ENCODE results near the gene SMG6.

SMG6 gene

DNA sequence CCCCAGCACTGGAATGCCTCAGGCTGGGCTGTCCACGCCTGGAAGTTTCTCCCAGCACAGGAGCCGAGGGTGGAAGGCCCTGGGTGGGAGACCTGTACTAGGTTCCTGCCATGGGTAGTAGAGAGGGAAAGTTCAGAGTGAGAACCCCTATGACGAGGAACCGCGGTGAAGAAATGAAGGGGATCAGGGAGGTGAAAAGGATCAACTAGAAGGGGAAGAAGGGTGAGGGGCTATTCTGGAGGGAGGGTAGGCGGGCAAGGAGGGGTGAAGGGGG, 243.3 kb downstream of the SMG6 start:
- DNase-seq (ENCODE audit: low read depth), result no peak

- no peak for DNase-seq (ENCODE audit: low read depth)
These were observed 243.8 kb downstream of the SMG6 start for GRCh38 chr17:2059547-2060384.

GRCh38 chr17:2058586-2059546, 244.7 kb downstream of the SMG6 start:
- DNase-seq (ENCODE audit: low read depth), result no peak

DNA sequence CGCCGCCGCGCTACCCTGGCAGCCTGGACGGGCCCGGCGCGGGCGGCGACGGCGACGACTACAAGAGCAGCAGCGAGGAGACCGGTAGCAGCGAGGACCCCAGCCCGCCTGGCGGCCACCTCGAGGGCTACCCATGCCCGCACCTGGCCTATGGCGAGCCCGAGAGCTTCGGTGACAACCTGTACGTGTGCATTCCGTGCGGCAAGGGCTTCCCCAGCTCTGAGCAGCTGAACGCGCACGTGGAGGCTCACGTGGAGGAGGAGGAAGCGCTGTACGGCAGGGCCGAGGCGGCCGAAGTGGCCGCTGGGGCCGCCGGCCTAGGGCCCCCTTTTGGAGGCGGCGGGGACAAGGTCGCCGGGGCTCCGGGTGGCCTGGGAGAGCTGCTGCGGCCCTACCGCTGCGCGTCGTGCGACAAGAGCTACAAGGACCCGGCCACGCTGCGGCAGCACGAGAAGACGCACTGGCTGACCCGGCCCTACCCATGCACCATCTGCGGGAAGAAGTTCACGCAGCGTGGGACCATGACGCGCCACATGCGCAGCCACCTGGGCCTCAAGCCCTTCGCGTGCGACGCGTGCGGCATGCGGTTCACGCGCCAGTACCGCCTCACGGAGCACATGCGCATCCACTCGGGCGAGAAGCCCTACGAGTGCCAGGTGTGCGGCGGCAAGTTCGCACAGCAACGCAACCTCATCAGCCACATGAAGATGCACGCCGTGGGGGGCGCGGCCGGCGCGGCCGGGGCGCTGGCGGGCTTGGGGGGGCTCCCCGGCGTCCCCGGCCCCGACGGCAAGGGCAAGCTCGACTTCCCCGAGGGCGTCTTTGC, 245.6 kb downstream of the SMG6 start:
- DNase-seq (ENCODE audit: low read depth), result no peak

GRCh38 chr17:2057175-2057759, 246.3 kb downstream of the SMG6 start:
- DNase-seq (ENCODE audit: low read depth), result no peak

GRCh38 chr17:2056206-2057174, 247.1 kb downstream of the SMG6 start:
- DNase-seq (ENCODE audit: low read depth), result no peak

GRCh38 chr17:2055292-2056205, 248.0 kb downstream of the SMG6 start:
- no peak for DNase-seq (ENCODE audit: low read depth)

GRCh38 chr17:2054512-2055291, 248.9 kb downstream of the SMG6 start, which contains the start of gene HIC1:
HIC1 (plus strand) TSS chr17:2055103; CDS start chr17:2056691, 1,588 bp downstream.
- peak; percentile 64 for DNase-seq (ENCODE audit: low read depth)

GRCh38 chr17:2054262-2054511, 249.4 kb downstream of the SMG6 start:
- no peak for DNase-seq (ENCODE audit: low read depth)

DNA sequence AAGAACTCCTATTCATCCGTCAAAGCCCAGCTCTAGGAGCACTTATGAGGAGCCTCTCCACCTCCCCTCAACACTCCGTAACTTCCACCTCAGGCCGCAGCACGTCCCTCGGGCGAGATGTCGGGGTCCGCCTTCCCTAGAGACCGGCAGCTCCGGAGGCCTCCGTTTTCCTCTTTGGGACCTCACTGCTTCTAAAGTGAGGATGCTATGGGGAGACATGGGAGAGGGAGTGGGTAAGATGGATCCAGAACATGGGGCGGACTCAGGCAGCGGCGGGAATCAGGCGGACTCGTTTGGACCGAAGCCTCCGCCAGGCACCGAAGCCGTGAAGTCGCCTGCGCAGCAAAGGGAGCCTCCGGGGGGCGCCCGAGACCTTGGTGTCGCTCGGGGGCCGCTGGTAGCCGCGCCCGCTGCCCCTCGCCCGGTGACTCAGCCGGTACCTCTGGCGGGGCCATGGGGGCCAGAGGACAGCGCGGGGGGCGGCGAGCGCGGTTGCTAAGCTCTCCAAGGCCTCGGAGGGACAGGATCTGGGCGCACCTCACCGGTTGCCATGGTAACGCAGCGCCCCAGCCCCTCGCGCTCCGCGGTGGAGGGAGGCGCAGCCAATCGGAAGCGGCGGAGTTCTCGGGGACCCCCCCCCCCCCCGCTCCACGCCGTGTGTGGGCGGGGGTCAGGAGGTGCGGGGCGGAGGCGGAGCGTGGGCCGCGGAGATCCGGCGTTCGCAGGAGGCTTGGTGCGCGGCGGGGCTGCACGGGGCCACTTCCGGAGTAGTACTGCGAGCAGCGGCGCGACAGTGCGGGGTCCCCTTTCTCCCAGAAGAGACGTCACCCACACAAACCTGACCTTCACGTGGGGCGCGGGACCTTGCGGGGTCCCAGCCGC, 250.0 kb downstream of the SMG6 start:
- peak; percentile 65 for DNase-seq (ENCODE audit: low read depth)

GRCh38 chr17:2051933-2052559, 251.5 kb downstream of the SMG6 start:
- no peak for DNase-seq (ENCODE audit: low read depth)

DNA sequence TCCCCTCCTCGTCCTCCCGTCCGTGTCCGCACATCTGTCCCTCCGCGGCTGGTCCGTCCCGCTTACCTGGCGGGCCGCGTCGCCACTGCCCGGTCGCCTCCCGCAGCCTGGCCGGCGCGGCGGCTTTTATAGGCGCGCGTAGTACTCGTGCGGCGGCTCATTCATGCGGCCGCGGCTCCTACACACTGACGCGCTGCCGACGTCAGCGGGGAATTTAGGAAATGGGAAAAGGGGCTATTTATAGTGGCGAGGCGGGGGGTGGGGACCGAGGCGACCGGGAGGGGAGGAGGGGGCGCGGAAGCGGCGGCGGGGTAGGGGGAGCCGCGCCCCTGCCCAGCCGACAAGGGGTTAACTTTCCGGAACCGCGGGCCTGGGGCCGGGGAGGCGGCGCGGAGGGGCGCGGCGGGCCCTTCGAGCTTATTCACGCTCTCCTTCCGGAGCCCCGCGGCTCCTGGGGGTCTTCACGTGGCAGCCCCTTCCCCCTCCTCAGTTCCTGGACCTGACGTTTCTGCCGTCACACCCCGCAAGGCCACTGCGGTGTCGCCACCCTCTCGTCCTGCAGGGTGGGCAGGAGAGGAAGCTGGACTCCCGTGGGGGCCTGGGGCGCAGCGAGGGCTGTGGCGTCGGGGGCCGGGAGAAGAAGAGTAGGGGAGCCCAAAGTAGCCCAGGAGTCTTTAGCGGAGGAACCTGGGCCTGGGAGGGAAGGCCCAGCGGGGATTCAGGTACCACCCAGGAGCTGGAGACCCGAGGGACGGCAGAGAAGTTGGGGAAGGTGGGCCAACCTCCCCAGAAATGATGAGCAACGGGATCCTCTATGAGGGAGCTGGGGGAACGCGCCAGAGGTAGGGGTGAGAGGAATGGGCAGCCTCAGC, 252.3 kb downstream of the SMG6 start:
- DNase-seq (ENCODE audit: low read depth), result no peak

- peak; percentile 59 for DNase-seq (ENCODE audit: low read depth)
These were observed 253.1 kb downstream of the SMG6 start for GRCh38 chr17:2050300-2051060.

GRCh38 chr17:2049333-2050299, 254.0 kb downstream of the SMG6 start:
- peak; percentile 87 for DNase-seq (ENCODE audit: low read depth)

DNA sequence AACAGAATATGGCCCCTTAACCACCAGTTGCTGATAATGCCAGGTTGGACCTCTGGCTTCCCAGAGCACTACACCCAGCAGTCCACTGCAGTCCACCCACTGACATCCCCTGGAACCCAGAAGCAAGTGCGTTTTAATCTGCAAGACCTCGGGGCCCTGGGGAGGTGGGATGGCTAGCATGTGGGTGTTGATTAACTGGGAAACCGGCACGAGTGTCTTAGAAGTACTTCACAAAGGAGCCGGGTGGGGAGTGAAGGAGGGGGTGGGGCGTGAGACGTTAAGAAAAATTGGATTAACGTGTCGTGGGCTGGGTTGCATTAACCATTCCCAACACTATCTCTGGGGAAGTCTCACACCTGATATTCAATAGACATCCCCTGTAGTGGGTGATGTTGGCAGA, 254.8 kb downstream of the SMG6 start:
- no peak for DNase-seq (ENCODE audit: low read depth)
